ENCODE measurements around the gene STOML2. TPM values are rescaled to one million over a fixed set of nuclear protein-coding genes. Genes with fewer than 3 reads are reported as not detected.

Gene STOML2
- total RNA-seq, 1 donor from 2014 or later: 153 TPM

DNA sequence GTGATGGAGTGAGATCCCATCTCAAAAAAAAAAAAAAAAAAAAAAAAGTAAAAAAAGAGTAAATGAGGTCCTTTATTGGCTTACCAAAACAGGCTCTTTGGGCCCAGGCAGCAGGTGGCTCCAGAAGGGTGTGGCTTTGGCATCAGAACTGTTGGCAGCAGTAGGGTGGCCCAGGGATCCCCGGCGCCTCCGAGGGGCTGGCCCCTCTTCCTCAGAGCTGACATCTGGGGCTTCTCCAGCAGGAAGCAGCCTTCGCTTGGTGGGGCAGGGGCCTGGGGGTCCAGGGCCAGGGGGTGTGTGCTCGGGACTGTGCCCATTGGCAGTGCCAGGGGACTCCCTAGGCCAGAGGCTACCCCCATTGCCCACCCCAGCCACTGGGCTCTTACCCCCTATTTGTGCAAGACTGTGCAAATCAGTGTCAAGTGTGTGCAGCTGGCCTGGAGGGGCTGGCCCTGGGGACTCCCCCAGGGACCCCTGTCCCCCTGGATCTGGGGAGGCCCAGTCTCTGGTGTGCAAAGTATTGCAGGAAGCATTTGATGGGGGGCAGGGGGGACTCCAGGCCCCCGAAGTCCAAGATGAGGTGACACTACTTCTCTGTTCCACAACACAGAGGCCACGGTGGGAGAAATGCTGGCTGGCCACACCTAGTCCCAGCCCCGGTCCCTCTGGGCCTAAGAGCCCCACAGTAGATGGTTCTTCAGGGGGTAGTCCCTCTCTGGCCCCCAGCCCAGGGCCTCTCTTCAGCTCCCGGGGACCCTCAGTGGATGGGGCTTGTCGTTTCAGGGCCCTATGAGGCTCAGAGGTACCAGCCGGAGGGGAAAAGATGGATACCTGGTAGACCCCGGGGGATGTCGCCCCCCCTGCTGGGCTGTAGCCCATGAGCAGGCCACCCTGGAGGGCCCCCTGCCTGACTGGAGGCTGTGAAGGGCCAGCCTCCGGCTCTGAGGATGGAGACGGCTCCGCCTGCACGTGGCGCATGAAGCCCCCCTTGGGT lies 4.7 kb upstream of the STOML2 start:
- no peak for DNase-seq (ENCODE audit: low read depth in 2 of 2)

DNA sequence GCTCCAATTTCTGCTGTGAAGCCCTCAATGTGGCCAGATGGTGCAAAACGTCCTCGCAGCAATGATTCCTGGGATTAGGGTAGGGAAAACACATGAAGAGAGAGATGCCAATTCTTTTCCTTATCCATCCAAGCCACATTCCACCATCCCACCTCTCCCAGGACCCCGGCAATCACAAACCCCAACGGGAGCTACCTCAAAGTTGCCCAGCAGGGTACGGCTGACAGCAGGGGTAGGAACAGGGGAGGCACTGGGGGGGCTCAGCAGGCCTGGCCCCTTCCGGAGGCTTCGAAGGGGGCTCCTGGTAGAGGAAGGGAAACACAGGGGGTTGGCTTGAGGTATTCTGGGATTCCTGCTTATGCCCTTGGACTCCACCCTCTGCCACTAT lies 3.4 kb upstream of the STOML2 start:
- DNase-seq (ENCODE audit: low read depth in 2 of 2): no peak

DNA sequence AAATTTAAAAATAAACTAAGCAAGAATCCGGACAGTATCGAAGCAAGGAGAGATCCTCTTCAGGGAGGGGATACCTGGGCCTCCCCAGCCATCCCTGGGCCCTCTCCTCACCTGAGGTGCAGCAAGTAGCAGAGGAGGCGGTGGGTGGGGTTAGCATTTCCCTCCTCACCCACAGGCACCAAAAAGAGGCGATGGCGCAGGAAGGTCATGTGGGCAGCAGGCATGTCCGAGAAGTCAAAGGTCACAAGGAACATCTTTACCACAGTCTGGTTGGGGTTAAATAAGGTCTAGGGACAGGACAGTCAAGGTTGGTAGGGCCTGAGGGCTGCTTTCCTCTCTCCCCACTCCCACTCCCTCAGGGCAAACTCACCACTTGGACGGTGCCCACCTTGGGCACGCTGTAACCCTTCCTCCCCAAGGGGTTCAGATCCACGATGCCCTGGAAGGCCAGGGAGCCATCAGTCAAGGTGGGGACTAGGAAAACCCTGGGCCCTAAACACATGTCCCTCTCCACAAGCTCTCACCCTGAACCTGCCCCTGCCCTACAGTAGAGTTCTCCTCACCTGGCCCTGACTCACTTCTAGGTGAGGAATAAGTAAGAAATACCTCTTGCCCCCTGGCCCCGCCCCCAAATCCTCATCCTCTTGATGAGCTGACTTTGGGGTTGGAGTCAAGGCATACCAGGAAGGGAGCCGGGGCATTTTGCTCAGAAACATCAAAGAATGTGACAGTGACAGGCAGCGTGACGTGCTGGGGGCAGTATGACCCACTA lies 2.8 kb upstream of the STOML2 start:
- DNase-seq (ENCODE audit: low read depth in 2 of 2): no peak

DNA sequence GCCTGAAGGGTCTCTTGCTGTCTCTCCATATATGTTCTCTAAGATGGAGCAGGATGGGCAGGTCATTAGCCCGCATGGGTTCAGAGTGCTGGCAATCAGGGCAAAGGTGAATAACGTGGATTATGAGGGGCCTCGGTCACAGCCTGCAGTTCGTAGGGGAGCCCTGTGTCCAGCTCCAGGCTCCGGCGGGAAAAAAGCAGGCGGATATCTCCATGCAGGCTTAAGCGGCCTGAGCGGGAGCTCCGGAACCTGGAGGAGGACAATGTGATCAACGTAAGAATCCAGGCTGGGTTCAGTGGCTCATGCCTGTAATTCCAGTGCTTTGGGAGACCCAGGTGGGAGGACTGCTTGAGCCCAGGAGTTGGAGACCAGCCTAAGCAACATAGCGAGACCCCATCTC lies 2.2 kb upstream of the STOML2 start:
- no peak for DNase-seq (ENCODE audit: low read depth in 2 of 2)

DNA sequence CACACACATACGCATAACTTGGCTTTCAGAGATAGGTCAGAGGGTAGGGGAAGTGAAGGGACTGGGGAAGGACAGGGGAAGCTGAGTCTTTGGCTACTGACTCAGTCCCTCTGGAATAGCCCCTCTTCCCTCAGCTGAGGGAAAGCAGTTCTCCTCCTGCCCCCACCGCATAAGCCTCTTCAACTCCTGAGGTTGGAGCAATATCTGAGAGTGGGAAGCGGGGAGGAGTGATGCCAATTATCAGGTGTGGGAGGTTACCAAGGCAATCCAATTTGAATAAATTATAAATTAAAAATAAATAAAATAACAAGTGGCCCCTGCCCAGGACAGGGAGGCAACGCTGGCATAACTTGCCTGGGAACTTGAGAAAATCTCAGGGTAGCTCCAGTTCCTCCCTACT lies 1.7 kb upstream of the STOML2 start:
- no peak for DNase-seq (ENCODE audit: low read depth in 2 of 2)

DNA sequence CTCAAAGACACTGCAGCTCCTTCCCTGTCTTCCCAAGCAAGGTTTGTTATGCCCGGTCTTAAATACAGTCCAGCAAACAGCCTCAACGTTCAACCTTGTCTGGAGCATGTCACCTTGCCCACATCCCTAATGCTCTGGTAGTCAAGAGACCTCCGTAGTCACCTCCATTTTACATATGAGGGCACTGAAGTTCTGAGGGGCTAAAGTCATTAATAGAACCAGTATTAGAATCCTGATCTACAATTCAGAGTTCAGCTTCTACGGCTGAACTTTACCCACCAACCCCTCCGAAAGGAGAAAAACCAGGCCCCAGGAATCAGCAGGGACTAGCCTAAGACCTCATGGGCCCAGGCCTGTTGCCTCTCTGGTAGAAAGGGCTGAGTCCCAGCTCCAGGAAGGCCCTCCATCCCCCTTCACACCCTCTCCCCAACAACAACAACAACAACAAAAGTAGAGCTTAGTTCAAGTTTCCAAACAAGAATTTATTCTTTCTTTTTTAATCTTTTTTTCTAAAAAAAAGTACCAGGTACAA lies 795 bp upstream of the STOML2 start:
- DNase-seq (ENCODE audit: low read depth in 2 of 2): no peak

DNA sequence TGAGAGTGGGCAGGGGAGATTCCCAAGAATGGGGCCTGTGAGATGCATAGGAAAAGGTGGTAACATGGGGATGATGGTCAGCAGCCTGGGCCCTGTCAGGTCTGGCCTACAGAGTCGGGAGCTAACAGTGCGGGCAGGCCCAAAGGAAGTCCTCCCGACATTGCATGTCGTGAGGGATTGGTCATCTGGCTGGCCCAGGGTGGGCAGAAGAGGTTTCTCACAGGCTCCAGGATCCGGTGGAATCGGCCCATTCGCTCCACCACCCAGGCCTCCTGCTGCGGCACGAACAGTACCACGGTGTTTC lies 514 bp downstream of the STOML2 start:
- DNase-seq (ENCODE audit: low read depth in 2 of 2): peak; percentile 38 to 40

DNA sequence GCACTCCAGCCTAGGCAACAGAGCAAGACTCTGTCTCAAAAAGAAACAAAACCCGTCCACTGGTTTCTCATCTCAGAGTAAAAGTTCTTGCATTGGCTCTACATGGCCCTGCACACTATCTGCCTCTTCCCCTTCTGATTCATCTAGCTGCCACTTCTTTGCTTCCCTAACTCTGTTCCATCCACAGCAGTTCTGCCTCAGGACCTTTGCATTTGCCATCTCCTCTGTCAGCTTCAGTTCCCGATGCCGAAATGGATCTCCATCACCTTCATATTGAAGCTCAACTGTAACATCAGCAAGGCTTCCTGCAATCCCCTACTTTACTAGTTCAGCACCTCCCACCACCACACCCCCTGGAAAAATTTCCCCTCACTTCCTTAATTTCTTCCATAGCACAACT lies 5.4 kb downstream of the STOML2 start:
- DNase-seq (ENCODE audit: low read depth in 2 of 2): no peak

DNA sequence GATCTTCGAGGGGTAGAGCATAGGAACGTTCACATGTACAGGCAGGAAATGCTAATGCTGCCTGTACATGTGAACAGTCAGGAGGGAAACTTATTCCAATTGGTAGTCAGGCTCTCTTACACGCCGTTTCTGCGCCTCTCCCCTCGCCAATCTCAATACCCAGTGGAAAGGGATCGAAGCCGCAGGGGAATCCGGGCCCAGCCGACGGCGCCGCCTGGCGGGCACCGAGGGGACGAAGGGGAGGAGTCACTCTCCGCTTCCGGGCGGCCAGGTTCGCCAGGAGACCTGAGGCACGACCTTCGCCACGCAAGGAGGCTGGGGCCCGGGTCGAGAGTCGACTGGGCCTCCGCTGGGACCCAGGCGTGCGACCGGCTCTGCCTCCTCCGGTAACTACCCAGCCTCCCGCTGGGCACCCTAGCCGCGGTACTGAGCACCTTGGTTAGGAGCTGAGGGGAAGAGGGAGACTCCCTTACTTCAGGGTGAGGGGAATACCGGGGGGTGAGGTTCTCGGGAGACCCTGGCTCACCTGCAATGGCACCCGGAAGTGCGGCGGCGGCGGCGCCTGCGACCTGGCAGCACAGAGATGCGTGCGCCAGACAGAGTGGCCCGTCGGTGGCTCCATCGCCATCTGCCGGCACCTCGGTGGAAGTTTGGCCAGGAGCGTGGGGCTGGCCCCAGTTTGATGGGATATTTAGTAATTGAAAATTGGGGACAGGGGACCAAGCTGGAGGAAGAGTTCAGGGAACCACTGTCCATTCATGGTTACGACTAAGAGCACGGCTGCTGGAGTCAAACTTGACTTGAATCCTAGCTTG lies 6.7 kb downstream of the STOML2 start, which contains the start of gene PIGO:
PIGO (minus strand) TSS at position 557 of the 815 bp plus-strand sequence. CDS start 1,026 bp downstream, outside the sequence.
- DNase-seq (ENCODE audit: low read depth in 2 of 2): peak; percentile 87 to 93

DNA sequence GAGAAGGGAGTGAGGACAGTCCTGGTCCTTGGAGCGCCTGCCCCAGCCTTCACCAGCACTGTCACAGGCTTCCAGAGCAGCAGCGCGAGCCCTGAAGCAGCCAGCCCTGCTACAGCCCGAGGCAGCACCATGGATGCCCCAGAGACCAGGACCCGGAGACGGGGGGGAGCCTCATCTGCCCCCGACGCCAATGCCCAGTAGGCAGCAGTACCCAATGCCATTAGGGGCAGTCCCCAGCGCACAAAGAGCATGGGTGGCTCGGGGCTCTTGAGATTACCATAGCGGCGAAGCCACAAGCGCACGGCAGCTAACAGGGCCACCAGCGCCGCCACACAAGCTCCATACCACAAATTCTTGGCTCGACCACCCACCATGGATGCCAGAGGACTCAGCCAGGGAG lies 11.4 kb downstream of the STOML2 start:
- DNase-seq (ENCODE audit: low read depth in 2 of 2): no peak

DNA sequence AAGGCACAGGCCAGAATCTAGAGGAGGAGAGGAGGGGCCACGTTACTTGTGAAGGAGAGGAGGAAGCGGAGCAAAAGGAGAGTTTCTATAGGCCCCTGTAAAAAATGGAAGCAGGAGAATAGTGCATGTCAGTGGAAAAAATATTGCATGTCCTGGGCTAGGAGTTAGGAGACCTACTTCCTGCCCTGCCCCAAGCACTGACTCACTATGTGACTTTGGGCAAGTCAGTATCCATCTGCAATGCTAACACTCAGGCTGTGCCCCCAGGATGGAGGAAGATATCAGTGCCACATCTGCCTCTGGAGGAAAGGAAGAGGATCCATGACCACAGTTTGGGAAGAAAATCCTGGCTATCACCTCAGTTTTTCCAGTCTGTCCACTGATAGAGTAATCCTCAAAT lies 13.5 kb downstream of the STOML2 start:
- DNase-seq (ENCODE audit: low read depth in 2 of 2): no peak

DNA sequence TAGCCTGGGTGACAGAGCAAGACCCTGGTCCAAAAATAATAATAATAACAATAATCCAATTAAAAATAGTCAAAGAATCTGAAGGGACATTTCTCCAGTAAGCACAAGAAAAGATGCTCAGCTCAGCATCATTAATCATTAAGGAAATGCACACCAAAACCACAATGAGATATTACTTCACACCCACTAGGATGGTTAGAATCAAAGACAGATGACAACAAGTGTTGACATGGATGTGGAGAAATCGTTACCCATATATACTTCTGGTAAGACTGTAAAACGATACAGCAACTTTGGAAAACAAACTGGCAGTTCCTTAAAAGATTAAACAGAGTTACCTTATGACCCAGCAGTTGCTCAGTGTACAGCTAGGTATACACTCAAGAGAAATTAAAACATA lies 17.9 kb downstream of the STOML2 start:
- DNase-seq (ENCODE audit: low read depth in 2 of 2): no peak

DNA sequence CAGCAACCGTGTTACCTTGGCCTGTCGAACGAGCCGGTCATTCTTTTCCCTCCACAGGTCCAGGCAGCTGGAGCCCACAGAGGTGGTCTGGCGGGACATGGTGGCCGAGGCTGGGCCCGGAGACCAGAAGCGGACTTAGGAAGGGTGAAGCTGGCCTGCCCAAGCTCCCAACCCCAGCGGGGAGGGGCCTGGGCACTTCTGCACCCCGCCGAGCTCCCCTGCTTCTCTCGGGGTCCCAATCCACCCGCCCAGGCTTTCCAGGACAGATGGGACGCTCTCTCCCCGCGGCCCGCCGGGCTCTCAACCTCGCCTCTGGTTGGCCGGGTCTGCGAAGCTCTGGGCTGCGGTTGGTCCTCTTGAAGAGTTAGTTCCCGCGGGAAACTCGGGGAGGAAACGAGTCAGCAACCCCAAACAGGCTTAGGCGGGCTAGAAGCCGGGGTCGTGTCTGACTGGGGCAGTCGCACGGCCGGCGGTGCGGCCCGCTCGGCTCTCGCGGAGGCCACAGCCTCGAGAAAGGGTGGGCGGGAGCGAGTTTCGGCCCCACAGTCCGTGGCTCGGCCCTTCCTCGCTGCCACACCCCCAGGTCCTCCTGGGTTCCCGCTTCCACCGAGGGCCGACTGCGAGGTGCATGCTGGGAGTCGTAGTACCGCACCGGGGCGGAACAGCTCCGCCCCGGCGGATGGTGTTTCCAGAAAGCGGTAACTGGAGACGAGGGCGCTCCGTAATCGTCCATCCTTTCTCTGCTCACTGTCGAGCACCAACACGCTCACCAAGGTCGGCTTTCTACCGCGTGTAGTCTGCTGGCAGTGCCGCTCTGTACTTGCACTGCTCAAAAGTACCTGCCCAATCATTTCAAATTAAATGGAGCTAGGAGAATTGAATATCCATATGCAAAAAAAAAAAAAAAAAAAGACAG lies 23.2 kb downstream of the STOML2 start, which contains the start of gene FANCG:
FANCG (minus strand) TSS at position 517 of the 916 bp plus-strand sequence; CDS start at position 99, 418 bp downstream.
- peak; percentile 91 to 92 for DNase-seq (ENCODE audit: low read depth in 2 of 2)

DNA sequence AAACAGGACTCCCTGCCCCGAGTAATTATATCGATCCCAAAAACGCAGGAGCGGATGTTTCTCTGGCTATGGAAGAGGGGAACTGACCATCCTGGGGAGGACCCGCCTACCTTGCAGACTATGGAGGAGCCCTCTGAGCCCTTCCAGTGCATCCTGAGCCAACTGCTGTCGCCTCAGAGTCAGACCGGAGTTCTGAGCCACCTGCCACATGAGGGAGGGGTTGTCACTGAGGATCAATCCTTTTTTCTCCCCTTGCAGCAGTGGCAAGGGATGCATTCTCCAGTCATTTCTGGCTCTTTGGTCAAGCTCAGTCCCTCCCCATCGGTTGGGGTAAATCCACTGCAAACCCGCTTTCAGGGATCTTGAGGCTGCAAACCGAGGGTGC lies 23.9 kb downstream of the STOML2 start:
- no peak for DNase-seq (ENCODE audit: low read depth in 2 of 2)

DNA sequence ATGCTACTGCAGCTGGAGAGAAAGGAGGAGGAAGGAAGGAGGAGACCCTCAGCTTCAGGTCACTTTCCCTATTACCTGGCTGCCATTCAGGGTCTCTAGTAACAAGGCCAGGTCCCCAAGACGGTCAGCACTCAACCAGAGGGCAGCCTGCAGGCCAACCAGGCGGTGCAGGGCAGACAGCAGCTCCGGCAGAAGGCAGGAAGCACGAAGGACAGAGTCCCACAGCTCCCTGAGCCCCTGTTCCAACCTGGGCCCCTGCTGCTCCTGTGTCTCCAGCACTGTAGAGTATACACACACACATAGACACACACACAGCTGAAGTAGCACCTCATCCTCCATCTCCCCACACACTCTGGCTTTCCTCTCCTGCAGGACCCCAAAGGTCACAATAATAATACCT lies 24.9 kb downstream of the STOML2 start:
- no peak for DNase-seq (ENCODE audit: low read depth in 2 of 2)

DNA sequence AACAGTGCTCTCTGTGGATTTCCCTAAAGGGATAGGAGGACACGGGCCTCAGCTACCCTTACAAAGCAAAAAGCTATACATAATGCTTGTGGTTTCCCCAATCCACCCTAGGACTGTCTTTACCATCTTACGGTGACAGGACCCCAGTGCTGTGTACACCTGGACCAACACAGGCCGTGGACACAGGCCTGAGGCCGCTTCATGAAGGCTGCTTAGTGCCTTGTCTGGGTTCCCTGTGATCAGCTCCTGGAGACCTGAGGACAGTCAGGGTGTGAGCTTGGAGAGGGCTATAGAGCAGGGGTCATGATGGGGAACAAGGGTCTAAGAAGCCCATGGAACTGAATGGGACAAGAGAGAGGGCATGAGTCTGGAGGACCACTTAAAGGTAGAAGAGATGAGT lies 26.1 kb downstream of the STOML2 start:
- no peak for DNase-seq (ENCODE audit: low read depth in 2 of 2)

DNA sequence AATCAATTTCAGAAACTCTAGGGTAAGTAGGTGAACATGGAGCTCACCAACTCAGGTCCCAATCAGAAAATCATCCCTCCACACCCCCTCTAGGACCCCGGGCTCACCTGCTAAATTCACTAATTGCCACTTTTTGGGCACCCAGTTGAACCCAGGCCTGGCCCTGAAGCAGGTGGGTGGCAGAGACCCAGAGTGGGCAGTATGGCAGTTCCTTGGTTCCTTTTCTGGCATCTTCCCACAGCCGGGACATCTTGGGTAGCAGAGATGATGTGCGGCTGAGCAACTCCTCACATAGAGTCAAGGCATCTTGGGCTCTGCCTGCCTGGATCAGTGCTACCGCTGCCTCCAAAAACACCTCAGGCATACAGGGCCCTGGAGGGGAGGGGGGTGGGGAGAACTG lies 27.6 kb downstream of the STOML2 start:
- no peak for DNase-seq (ENCODE audit: low read depth in 2 of 2)

DNA sequence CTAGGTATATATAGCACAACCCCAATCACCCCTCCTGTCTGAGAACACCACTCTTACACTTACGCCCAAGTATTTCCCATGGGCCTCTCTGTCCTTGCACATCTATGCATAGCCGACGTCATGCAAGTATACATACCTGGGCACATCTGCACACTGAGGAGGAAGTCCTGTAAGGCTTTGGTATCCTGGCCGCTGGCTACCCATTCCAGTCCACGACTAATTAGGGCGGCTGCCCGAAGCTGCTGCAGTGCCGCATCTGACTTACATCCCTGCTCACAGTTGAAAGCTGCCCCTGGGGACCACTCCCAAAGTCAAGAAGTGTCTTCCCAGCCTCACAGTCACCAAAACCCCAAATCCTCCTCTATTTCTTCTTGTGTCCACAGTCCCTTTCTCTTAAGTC lies 28.1 kb downstream of the STOML2 start:
- DNase-seq (ENCODE audit: low read depth in 2 of 2): no peak

DNA sequence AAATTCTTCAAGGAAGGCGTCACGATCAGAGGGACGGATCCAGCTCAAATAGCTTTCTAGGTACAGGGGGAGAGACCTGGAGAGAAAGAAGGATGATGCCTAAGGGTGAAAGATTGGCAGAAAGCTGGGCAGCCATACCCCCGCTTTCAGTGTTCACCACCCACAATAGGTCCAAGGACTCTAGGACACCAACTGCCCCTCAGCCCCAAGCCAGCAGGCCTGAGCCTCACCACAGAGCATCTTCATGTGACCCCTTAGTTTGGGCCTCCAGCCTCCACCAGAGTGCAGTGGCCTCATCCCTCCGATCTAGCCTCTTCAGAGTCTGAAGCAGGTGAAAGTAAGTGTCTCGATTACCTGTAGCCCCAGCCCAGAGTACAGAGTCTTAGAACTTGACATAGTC lies 28.8 kb downstream of the STOML2 start:
- DNase-seq (ENCODE audit: low read depth in 2 of 2): no peak

DNA sequence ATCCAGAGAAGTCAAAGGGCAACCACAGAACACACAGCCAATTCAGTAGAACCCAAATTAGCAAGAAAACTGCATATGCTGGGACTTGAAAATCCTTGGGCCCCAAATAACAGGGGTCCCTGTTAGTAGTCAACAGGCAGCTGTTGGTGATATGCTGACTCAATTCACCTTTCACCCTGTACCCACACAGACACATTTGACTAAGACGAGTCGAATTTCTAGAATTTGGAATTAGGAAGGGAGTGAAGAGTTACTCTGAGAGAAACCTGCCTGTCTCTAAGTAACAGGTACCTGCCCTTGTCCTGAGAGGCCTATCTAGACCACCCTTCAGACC lies 29.7 kb downstream of the STOML2 start:
- no peak for DNase-seq (ENCODE audit: low read depth in 2 of 2)
